Natural killer cell (primary cell): ENCODE results near the gene STAT5A. TPM values are rescaled to one million over a fixed set of nuclear protein-coding genes. Genes with fewer than 3 reads are reported as not detected.

ENCODE experiments used
- ATAC-seq, 3 donors: fragments of 150-1000 bp in 2 of 3; fragments of 200-7000 bp in 1 of 3; cut with Tn5 transposase; 1 replicate in 1 of 3; 2 replicates in 2 of 3; pipeline ENCODE4 v1.10.0; 2021; ENCODE audit warnings: mild to moderate bottlenecking in 2 of 3, moderate library complexity in 2 of 3
- DNase-seq, 2 donors: peaks; one replicate each; pipeline versions ENCODE4 v3.0.0 to v3.0.0-alpha.2; 2013 to 2021; ENCODE audit warnings: mixed read lengths in 1 of 2
- H3K27ac ChIP-seq: one replicate; pipeline ENCODE4 v1.5.1; 2013; ENCODE audit warnings: mild to moderate bottlenecking, low read length
- H3K27me3 ChIP-seq: one replicate; pipeline ENCODE4 v1.6.1; 2013; ENCODE audit warnings: low read length; ENCODE audit not compliant: control insufficient read depth, insufficient read depth
- H3K36me3 ChIP-seq: one replicate; pipeline ENCODE4 v1.6.1; 2013; ENCODE audit warnings: low read length; ENCODE audit not compliant: control insufficient read depth, insufficient read depth
- H3K4me1 ChIP-seq: one replicate; pipeline ENCODE4 v1.6.1; 2013; ENCODE audit warnings: low read length; ENCODE audit not compliant: control insufficient read depth, insufficient read depth
- H3K4me3 ChIP-seq: one replicate; pipeline ENCODE4 v1.5.1; 2013; ENCODE audit warnings: low read length
- H3K9me3 ChIP-seq: one replicate; pipeline ENCODE4 v1.6.1; 2013; ENCODE audit warnings: low read length; ENCODE audit not compliant: control insufficient read depth, insufficient read depth
- H3K27ac Mint-ChIP-seq, 2 donors: one replicate each; pipeline ENCODE4 v1.8.0; 2022; ENCODE audit warnings: mild to moderate bottlenecking in 2 of 2, mixed read lengths in 2 of 2, moderate library complexity in 1 of 2
- H3K27me3 Mint-ChIP-seq, 2 donors: one replicate each; pipeline ENCODE4 v1.8.0; 2022; ENCODE audit warnings: low read depth in 2 of 2, mixed read lengths in 2 of 2
- H3K36me3 Mint-ChIP-seq: one replicate; pipeline ENCODE4 v1.8.0; 2022; ENCODE audit warnings: mixed read lengths
- H3K4me1 Mint-ChIP-seq, 2 donors: one replicate each; pipeline ENCODE4 v1.8.0; 2022; ENCODE audit warnings: mixed read lengths in 2 of 2
- H3K4me3 Mint-ChIP-seq: one replicate; pipeline ENCODE4 v1.8.0; 2022; ENCODE audit warnings: mild to moderate bottlenecking, moderate library complexity, mixed read lengths
- H3K9me3 Mint-ChIP-seq, 2 donors: one replicate each; pipeline ENCODE4 v1.8.0; 2022; ENCODE audit warnings: mixed read lengths in 2 of 2
- WGBS: methylation state at CpG from one replicate; pipeline ENCODE4 v1.1.7; 2013; ENCODE audit warnings: missing lambda C conversion rate; ENCODE audit not compliant: insufficient coverage; 5-methylcytosine and 5-hydroxymethylcytosine counted together
- intact Hi-C: fragments of 100-400 bp; cut with micrococcal nuclease; formaldehyde crosslinking; loops from one replicate; pipeline ENCODE4 v1.14.2; 2022
- total RNA-seq, 4 donors: library from RNA; stranded (reverse); fragments of 120-200 nt in 1 of 4; gene quantifications; one replicate each; pipeline versions ENCODE4 v1.2.3 to v1.2.4, GENCODE V29; 2013 to 2022
- TF ChIP-seq, protein P1 (sequence below): fragments of 200-600 bp; IDR thresholded peaks from one replicate; pipeline ENCODE4 v1.8.0; 2022; ENCODE audit warnings: antibody characterized with exemption

Gene STAT5A
- total RNA-seq, 3 donors from 2014 or later (not counting 1 experiment from before 2014, with no cell fraction given), result 112 to 135 (median 117) TPM

DNA sequence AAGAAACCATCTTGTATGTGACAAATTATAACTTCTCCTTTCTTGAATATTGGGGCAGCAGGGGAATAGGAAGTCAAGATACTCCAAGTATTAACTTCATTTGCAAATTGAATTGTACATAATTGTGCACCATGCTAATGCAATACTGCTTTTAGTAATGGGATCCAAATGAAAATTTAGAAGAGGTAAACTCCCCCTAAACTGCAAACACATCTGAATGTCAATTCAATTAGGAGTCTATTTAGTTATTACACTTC lies 16.6 kb upstream of the STAT5A start:
- ATAC-seq (no peak), DNase-seq (peak in 1 of 2 donors; percentile 13)
- no peaks in the 10 kb centered on the region for H3K36me3 Mint-ChIP-seq
- intact Hi-C loops, result loop anchor here (2.0 to 10.0 kb wide), 2 partner anchors 15 to 47 kb away; no protein-coding TSS in a partner anchor
- H3K36me3 ChIP-seq, result no peaks in the 10 kb centered on the region
- H3K4me1 ChIP-seq, result peaks cover 10% of the 10 kb centered on the region
- H3K27me3 Mint-ChIP-seq, result no peaks in the 10 kb centered on the region
- peak overlapping the region; percentile 59 for H3K4me3 Mint-ChIP-seq
- no peaks in the 10 kb centered on the region for H3K9me3 ChIP-seq
- H3K4me1 Mint-ChIP-seq, result peaks cover 50 to 52% of the 10 kb centered on the region in 2 donors
- H3K27me3 ChIP-seq, result no peaks in the 10 kb centered on the region
- TF ChIP-seq, protein P1, sequence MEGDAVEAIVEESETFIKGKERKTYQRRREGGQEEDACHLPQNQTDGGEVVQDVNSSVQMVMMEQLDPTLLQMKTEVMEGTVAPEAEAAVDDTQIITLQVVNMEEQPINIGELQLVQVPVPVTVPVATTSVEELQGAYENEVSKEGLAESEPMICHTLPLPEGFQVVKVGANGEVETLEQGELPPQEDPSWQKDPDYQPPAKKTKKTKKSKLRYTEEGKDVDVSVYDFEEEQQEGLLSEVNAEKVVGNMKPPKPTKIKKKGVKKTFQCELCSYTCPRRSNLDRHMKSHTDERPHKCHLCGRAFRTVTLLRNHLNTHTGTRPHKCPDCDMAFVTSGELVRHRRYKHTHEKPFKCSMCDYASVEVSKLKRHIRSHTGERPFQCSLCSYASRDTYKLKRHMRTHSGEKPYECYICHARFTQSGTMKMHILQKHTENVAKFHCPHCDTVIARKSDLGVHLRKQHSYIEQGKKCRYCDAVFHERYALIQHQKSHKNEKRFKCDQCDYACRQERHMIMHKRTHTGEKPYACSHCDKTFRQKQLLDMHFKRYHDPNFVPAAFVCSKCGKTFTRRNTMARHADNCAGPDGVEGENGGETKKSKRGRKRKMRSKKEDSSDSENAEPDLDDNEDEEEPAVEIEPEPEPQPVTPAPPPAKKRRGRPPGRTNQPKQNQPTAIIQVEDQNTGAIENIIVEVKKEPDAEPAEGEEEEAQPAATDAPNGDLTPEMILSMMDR, result no peak
- peak overlapping the region; percentile 88 to 92 for H3K27ac Mint-ChIP-seq
- peak overlapping the region; percentile 69 for H3K27ac ChIP-seq
- no peaks in the 10 kb centered on the region for H3K9me3 Mint-ChIP-seq
- no peak overlapping the region for H3K4me3 ChIP-seq

DNA sequence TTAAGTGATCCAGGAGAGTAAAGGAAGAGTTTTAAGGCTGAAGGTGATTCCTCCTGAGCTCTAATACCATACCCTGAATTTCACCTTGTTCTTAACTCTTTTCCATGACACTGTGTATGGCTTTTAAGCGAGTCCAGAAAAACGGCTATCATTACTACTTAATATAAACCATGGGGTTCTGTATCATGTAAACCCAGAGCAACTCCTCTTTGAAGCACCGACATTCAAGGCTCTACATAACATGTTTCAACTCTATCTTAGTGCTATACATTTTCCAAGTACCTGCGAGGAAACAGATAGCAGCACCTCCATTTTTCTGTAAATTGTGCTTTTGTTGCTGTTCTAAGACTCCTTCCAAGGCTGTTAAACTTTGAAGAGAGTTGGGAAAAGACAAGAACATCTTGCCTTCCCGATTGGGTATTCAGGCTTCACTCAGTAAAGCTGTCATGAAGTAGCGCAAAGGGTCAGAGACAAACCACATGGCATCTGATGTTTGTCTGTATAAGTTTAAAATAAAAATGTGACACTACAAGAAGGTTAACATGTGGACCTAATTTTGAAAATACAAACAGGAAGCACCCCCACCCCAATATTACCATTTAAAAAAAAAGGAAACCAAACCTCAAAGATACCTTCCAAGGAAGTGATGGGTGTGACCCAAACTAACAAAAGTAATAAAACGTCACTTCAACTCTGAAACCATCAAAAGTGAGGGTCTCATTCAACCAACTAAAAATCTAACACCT lies 16.0 kb upstream of the STAT5A start:
- peaks cover 17% of the 10 kb centered on the region for H3K4me1 ChIP-seq
- no peaks in the 10 kb centered on the region for H3K36me3 ChIP-seq
- TF ChIP-seq, protein P1, result no peak
- H3K9me3 Mint-ChIP-seq, result no peaks in the 10 kb centered on the region
- H3K9me3 ChIP-seq, result no peaks in the 10 kb centered on the region
- no peaks in the 10 kb centered on the region for H3K36me3 Mint-ChIP-seq
- peak overlapping the region; percentile 69 for H3K27ac ChIP-seq
- H3K4me3 Mint-ChIP-seq, result peak overlapping the region; percentile 70
- no peaks in the 10 kb centered on the region for H3K27me3 ChIP-seq
- H3K27me3 Mint-ChIP-seq, result no peaks in the 10 kb centered on the region
- no peak overlapping the region for H3K4me3 ChIP-seq
- H3K27ac Mint-ChIP-seq, result peak overlapping the region; percentile 88 to 92
- ATAC-seq (no peak), DNase-seq (peak in 1 of 2 donors; percentile 61)
- WGBS, result 58% methylated on average over 7 of the region's 7 CpGs
- peaks cover 56 to 58% of the 10 kb centered on the region in 2 donors for H3K4me1 Mint-ChIP-seq
- intact Hi-C loops, result loop anchor here (2.0 to 10.0 kb wide), 2 partner anchors 14 to 48 kb away; no protein-coding TSS in a partner anchor

DNA sequence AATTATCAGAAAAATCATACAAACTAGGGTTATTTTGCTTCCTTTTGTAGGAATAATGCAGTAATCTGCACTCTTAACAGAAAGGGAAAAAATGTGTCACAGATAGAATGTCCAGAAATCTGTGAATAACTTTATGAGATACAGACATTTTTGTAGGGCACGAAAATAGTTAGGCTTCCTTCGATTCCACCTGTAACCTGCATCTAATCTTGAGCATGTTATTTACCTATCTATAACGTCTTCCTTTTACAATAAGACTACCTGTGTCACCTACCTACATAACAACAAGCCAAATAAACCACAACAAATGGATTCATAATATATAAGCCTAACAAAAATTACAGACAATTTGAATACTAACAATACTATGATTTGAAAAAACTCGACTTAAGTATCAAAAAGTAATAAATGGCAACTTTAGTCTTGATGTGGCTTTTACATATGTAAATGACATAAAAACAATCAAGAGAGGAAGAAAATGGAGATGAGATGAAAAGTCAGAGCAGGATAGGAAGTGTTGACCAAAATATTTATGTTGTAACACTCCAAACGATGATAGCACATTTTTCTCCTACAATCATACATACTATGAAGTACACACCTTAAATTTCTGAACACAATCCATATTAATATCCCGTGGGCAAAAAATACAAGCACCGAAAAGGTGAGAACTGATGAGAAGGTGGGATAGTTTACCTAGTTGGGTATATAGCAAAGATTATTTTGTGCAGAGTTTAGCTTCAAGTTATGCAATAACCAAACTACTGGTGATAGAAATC lies 14.6 kb upstream of the STAT5A start:
- Histone ChIP-seq H3K4me3 (no peak overlapping the region), H3K4me1 (peaks cover 19% of the 10 kb centered on the region), H3K27me3 (no peaks in the 10 kb centered on the region), H3K9me3 (no peaks in the 10 kb centered on the region), H3K27ac (peak overlapping the region; percentile 39), H3K36me3 (no peaks in the 10 kb centered on the region)
- TF ChIP-seq, protein P1, result no peak
- 61% methylated on average over 3 of the region's 7 CpGs for WGBS
- Mint-ChIP-seq H3K4me3 (peak overlapping the region; percentile 98), H3K4me1 (peaks cover 58 to 64% of the 10 kb centered on the region in 2 donors), H3K9me3 (no peaks in the 10 kb centered on the region), H3K36me3 (no peaks in the 10 kb centered on the region), H3K27ac (peak overlapping the region; percentile 88 to 92), H3K27me3 (no peaks in the 10 kb centered on the region)
- no peak for ATAC-seq
- intact Hi-C loops, result loop anchor here (2.0 to 10.0 kb wide), 3 partner anchors 13 to 49 kb away; no protein-coding TSS in a partner anchor
- peak in 1 of 2 donors; percentile 49 for DNase-seq
